Ishikawa (cell line): ENCODE results near the gene MFN2.

Source experiments
- EP300 ChIP-seq: IDR thresholded peaks from 2 replicates; pipeline ENCODE4 v1.6.1; 2012; ENCODE audit warnings: borderline replicate concordance
- TCF12 ChIP-seq: IDR thresholded peaks from 2 replicates; pipeline ENCODE4 v1.6.1; 2012; ENCODE audit warnings: low read depth
- TEAD4 ChIP-seq: IDR thresholded peaks from 2 replicates; pipeline ENCODE4 v1.6.1; 2012
- USF1 ChIP-seq: IDR thresholded peaks from 2 replicates; pipeline ENCODE4 v1.6.1; 2012
- TF ChIP-seq, protein P1 (sequence below): IDR thresholded peaks from 2 replicates; pipeline ENCODE4 v1.6.1; 2012; ENCODE audit warnings: low read depth, mild to moderate bottlenecking

DNA sequence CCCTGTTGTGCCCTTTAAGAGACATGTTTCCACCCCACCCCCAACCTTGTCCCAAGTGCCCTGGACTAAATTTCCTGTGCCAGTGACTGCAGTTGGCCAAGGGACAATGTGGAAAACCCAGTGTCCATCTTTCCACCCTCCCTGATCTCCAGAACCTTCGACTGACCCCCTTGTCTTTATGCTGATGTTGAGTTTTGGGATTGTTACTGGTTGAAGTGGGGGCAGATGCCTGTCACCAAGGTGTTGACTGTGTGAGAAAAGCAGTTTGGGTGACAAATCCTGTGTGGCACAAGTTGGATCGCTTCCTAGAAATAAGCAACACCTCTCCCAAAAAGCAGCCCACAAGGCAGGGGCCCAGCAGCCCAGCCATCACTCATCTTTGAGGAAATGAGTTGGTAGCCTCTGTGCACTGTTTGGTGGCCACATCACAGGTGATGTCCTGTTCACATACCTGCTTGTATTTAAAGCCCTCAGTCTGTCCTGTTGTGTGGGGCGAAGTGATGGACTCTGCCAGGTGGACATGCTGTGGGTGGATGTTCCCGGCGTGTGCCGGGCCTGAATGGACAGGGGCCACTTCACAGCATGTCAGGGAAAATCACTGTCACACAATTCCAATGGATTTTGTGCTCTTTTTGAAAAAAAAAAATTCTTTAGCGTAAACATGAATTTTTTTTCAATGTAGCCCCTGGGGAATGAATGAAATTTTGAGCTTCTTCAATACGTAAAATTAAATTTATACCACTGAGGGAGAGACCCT is 32.5 kb downstream of the MFN2 start:
- TF ChIP-seq, protein P1, sequence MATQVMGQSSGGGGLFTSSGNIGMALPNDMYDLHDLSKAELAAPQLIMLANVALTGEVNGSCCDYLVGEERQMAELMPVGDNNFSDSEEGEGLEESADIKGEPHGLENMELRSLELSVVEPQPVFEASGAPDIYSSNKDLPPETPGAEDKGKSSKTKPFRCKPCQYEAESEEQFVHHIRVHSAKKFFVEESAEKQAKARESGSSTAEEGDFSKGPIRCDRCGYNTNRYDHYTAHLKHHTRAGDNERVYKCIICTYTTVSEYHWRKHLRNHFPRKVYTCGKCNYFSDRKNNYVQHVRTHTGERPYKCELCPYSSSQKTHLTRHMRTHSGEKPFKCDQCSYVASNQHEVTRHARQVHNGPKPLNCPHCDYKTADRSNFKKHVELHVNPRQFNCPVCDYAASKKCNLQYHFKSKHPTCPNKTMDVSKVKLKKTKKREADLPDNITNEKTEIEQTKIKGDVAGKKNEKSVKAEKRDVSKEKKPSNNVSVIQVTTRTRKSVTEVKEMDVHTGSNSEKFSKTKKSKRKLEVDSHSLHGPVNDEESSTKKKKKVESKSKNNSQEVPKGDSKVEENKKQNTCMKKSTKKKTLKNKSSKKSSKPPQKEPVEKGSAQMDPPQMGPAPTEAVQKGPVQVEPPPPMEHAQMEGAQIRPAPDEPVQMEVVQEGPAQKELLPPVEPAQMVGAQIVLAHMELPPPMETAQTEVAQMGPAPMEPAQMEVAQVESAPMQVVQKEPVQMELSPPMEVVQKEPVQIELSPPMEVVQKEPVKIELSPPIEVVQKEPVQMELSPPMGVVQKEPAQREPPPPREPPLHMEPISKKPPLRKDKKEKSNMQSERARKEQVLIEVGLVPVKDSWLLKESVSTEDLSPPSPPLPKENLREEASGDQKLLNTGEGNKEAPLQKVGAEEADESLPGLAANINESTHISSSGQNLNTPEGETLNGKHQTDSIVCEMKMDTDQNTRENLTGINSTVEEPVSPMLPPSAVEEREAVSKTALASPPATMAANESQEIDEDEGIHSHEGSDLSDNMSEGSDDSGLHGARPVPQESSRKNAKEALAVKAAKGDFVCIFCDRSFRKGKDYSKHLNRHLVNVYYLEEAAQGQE: no peak
- no peak for TF ChIP-seq EP300
- TF ChIP-seq TCF12: no peak
- TF ChIP-seq TEAD4: no peak
- TF ChIP-seq USF1: no peak
